Measurements from ENCODE around the gene STUM. TPM values are rescaled to one million over a fixed set of nuclear protein-coding genes. Genes with fewer than 3 reads are reported as not detected.

Gene STUM
- polyA plus RNA-seq, 1 donor (not counting 4 experiments of a cell fraction or from before 2014, with no cell fraction given) = 0.01 TPM

GRCh38 chr1:226572325-226572726 is 23.8 kb downstream of the STUM start:
- dilution Hi-C loops (cut with MboI; ENCODE audit: extremely low pct_ligation_motif_present, low sequenced_read_pairs) = no loop called here
- no peak overlapping the region for H3K4me2 ChIP-seq (ENCODE audit: control insufficient read depth, extremely low read depth, insufficient read depth, low read depth, low read length)

GRCh38 chr1:226574044-226574443 is 25.5 kb downstream of the STUM start:
- Histone ChIP-seq H3K27ac (ENCODE audit: control insufficient read depth, insufficient read depth, low read length) (no peak overlapping the region), H3K4me2 (ENCODE audit: control insufficient read depth, extremely low read depth, insufficient read depth, low read depth, low read length) (no peak overlapping the region), H3K4me1 (ENCODE audit: control insufficient read depth, extremely low read depth, insufficient read depth, low read length) (no peaks in the 10 kb centered on the region), H3K36me3 (ENCODE audit: control insufficient read depth in 2 of 2, extremely low read depth in 1 of 2, insufficient read depth in 2 of 2, low read length in 2 of 2) (no peaks in the 10 kb centered on the region), H3K9me3 (ENCODE audit: control insufficient read depth, low read depth, low read length) (no peaks in the 10 kb centered on the region), H3K79me2 (ENCODE audit: control insufficient read depth, insufficient read depth, low read length) (no peaks in the 10 kb centered on the region), H2AFZ (ENCODE audit: control insufficient read depth, low read length) (no peak overlapping the region), H3K27me3 (ENCODE audit: control insufficient read depth, extremely low read depth, insufficient read depth, low read length) (peaks cover 4% of the 10 kb centered on the region), H4K20me1 (ENCODE audit: control insufficient read depth, extremely low read depth, insufficient read depth, low read length) (no peaks in the 10 kb centered on the region), H3K4me3 (ENCODE audit: control insufficient read depth in 2 of 3, extremely low read depth in 1 of 3, insufficient read depth in 2 of 3, low read depth in 1 of 3, low read length in 3 of 3) (no peak overlapping the region), H3K9ac (ENCODE audit: control insufficient read depth, extremely low read depth, insufficient read depth, low read length) (no peak overlapping the region), H3K9me1 (ENCODE audit: control insufficient read depth, extremely low read depth, insufficient read depth, low read length) (no peaks in the 10 kb centered on the region)
- FAIRE-seq (no peak), DNase-seq (ENCODE audit: low read depth, low spot score) (no peak)
- dilution Hi-C loops (cut with MboI; ENCODE audit: extremely low pct_ligation_motif_present, low sequenced_read_pairs) = no loop called here
- TF ChIP-seq CTCF (optimal IDR thresholded peaks at IDR 0.05 in 1 of 3, IDR thresholded peaks at IDR 0.05 in 1 of 3, conservative IDR thresholded peaks at IDR 0.05 in 1 of 3; ENCODE audit: extremely low read depth in 1 of 3, insufficient read depth in 2 of 3, low read length in 3 of 3) (no peak), EZH2 (IDR thresholded peaks at IDR 0.05; ENCODE audit: low read length) (no peak)

More at GRCh38 chr1:226572325-226572726, 23.8 kb downstream of the STUM start:
- no peaks in the 10 kb centered on the region for H3K4me1 ChIP-seq (ENCODE audit: control insufficient read depth, extremely low read depth, insufficient read depth, low read length)
- H3K9me1 ChIP-seq (ENCODE audit: control insufficient read depth, extremely low read depth, insufficient read depth, low read length) = no peaks in the 10 kb centered on the region
- no peaks in the 10 kb centered on the region for H3K36me3 ChIP-seq (ENCODE audit: control insufficient read depth in 2 of 2, extremely low read depth in 1 of 2, insufficient read depth in 2 of 2, low read length in 2 of 2)
- no peak overlapping the region for H3K9ac ChIP-seq (ENCODE audit: control insufficient read depth, extremely low read depth, insufficient read depth, low read length)
- FAIRE-seq = no peak
- no peak for TF ChIP-seq CTCF (optimal IDR thresholded peaks at IDR 0.05 in 1 of 3, IDR thresholded peaks at IDR 0.05 in 1 of 3, conservative IDR thresholded peaks at IDR 0.05 in 1 of 3; ENCODE audit: extremely low read depth in 1 of 3, insufficient read depth in 2 of 3, low read length in 3 of 3)
- TF ChIP-seq EZH2 (IDR thresholded peaks at IDR 0.05; ENCODE audit: low read length) = no peak
- H3K4me3 ChIP-seq (ENCODE audit: control insufficient read depth in 2 of 3, extremely low read depth in 1 of 3, insufficient read depth in 2 of 3, low read depth in 1 of 3, low read length in 3 of 3) = no peak overlapping the region
- H2AFZ ChIP-seq (ENCODE audit: control insufficient read depth, low read length) = no peak overlapping the region
- H3K79me2 ChIP-seq (ENCODE audit: control insufficient read depth, insufficient read depth, low read length) = no peaks in the 10 kb centered on the region
- no peak for DNase-seq (ENCODE audit: low read depth, low spot score)
- H3K27me3 ChIP-seq (ENCODE audit: control insufficient read depth, extremely low read depth, insufficient read depth, low read length) = peaks cover 21% of the 10 kb centered on the region
- H3K9me3 ChIP-seq (ENCODE audit: control insufficient read depth, low read depth, low read length) = no peaks in the 10 kb centered on the region
- no peak overlapping the region for H3K27ac ChIP-seq (ENCODE audit: control insufficient read depth, insufficient read depth, low read length)
- no peaks in the 10 kb centered on the region for H4K20me1 ChIP-seq (ENCODE audit: control insufficient read depth, extremely low read depth, insufficient read depth, low read length)

Measured in keratinocyte (primary cell).